ENCODE results near the gene PLIN1. TPM values are rescaled to one million over a fixed set of nuclear protein-coding genes. Genes with fewer than 3 reads are reported as not detected.

The PLIN1 gene, protein sequence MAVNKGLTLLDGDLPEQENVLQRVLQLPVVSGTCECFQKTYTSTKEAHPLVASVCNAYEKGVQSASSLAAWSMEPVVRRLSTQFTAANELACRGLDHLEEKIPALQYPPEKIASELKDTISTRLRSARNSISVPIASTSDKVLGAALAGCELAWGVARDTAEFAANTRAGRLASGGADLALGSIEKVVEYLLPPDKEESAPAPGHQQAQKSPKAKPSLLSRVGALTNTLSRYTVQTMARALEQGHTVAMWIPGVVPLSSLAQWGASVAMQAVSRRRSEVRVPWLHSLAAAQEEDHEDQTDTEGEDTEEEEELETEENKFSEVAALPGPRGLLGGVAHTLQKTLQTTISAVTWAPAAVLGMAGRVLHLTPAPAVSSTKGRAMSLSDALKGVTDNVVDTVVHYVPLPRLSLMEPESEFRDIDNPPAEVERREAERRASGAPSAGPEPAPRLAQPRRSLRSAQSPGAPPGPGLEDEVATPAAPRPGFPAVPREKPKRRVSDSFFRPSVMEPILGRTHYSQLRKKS
- 0.06 and 0.14 TPM in 2 replicates for total RNA-seq

- H3K4me3 ChIP-seq (ENCODE audit: low read depth, low read length), result no peak within 1 kb of the TSS
- TF ChIP-seq, protein P1, sequence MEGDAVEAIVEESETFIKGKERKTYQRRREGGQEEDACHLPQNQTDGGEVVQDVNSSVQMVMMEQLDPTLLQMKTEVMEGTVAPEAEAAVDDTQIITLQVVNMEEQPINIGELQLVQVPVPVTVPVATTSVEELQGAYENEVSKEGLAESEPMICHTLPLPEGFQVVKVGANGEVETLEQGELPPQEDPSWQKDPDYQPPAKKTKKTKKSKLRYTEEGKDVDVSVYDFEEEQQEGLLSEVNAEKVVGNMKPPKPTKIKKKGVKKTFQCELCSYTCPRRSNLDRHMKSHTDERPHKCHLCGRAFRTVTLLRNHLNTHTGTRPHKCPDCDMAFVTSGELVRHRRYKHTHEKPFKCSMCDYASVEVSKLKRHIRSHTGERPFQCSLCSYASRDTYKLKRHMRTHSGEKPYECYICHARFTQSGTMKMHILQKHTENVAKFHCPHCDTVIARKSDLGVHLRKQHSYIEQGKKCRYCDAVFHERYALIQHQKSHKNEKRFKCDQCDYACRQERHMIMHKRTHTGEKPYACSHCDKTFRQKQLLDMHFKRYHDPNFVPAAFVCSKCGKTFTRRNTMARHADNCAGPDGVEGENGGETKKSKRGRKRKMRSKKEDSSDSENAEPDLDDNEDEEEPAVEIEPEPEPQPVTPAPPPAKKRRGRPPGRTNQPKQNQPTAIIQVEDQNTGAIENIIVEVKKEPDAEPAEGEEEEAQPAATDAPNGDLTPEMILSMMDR (conservative IDR thresholded peaks at IDR 0.05; ENCODE audit: low read depth, low read length), result no peak
- no peak for DNase-seq (ENCODE audit: low read depth)
Measured at GRCh38 chr15:89679212-89679611, at the start of gene PLIN1. Gene PLIN1 (minus strand): TSS chr15:89679367. CDS start chr15:89677489, 1,878 bp downstream.

- TF ChIP-seq, protein P1 (conservative IDR thresholded peaks at IDR 0.05; ENCODE audit: low read depth, low read length), result no peak
- no peak for DNase-seq (ENCODE audit: low read depth)
- no peak overlapping the region for H3K4me3 ChIP-seq (ENCODE audit: low read depth, low read length)
Measured at GRCh38 chr15:89728254-89728653, 49.1 kb upstream of the PLIN1 start.

- H3K4me3 ChIP-seq (ENCODE audit: low read depth, low read length), result no peak overlapping the region
- TF ChIP-seq, protein P1 (conservative IDR thresholded peaks at IDR 0.05; ENCODE audit: low read depth, low read length), result no peak
- DNase-seq (ENCODE audit: low read depth), result no peak
Measured at GRCh38 chr15:89725064-89725463, 45.9 kb upstream of the PLIN1 start.

DNA sequence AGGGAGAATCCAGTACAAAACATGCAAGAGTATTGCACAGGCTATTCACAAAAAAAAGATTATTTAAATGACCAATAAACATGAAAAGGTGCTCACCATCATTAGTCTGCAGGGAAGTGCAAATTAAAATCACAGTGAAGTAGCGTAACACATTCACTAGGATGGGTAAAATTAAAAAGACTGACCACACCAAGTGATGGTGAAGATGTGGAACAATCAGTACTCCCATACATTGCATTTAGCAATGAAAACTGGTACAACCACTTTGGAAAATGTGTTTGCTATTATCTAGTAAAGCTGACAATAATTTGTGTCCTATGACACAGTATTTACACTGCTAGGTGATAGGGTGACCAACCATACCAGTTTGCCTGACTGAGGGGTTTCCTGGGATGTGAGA lies 45.5 kb upstream of the PLIN1 start:
- no peak overlapping the region for H3K4me3 ChIP-seq (ENCODE audit: low read depth, low read length)
- no peak for DNase-seq (ENCODE audit: low read depth)
- TF ChIP-seq, protein P1 (conservative IDR thresholded peaks at IDR 0.05; ENCODE audit: low read depth, low read length), result no peak

- TF ChIP-seq, protein P1 (conservative IDR thresholded peaks at IDR 0.05; ENCODE audit: low read depth, low read length), result no peak
- DNase-seq (ENCODE audit: low read depth), result no peak
- no peak overlapping the region for H3K4me3 ChIP-seq (ENCODE audit: low read depth, low read length)
Measured at GRCh38 chr15:89723031-89723430, 43.9 kb upstream of the PLIN1 start.

DNA sequence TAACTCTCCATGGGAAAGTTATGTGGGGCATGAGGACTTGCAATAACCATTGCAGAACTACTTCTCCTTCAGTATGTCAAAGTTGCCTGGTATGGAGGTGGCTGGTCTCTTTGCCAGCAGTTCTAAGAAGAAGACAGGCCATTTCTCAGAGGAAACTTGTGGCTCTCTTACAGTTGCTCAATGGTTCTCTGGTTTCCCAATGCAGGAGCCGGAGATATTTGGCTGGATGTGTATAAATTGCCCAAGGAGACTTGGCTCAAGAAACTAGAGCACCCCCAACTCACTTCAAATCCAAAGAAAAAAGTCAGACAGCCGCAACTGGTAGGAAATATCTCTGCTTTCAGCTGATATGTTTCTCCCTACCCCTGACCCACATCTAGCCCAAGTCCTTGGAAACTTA lies 35.6 kb upstream of the PLIN1 start:
- no peak overlapping the region for H3K4me3 ChIP-seq (ENCODE audit: low read depth, low read length)
- TF ChIP-seq, protein P1 (conservative IDR thresholded peaks at IDR 0.05; ENCODE audit: low read depth, low read length), result no peak
- no peak for DNase-seq (ENCODE audit: low read depth)
